ENCODE data around the gene LSM4. TPM values are rescaled to one million over a fixed set of nuclear protein-coding genes. Genes with fewer than 3 reads are reported as not detected.
"Not testable (repeated sequence)": the region's sequence is repeated elsewhere in the genome, so short reads cannot be mapped to it uniquely, and the experiment has no call there.

The LSM4 gene
- total RNA-seq (2014; rRNA removed; shearing (Covaris generic)): 385 and 496 TPM in 2 replicates

- DNase-seq (ENCODE audit: low read depth): peak; percentile 95
Measured at GRCh38 chr19:18322759-18323460, at the start of gene LSM4. Gene LSM4 (minus strand): TSS chr19:18323076. CDS start chr19:18323020, 56 bp downstream.

DNA sequence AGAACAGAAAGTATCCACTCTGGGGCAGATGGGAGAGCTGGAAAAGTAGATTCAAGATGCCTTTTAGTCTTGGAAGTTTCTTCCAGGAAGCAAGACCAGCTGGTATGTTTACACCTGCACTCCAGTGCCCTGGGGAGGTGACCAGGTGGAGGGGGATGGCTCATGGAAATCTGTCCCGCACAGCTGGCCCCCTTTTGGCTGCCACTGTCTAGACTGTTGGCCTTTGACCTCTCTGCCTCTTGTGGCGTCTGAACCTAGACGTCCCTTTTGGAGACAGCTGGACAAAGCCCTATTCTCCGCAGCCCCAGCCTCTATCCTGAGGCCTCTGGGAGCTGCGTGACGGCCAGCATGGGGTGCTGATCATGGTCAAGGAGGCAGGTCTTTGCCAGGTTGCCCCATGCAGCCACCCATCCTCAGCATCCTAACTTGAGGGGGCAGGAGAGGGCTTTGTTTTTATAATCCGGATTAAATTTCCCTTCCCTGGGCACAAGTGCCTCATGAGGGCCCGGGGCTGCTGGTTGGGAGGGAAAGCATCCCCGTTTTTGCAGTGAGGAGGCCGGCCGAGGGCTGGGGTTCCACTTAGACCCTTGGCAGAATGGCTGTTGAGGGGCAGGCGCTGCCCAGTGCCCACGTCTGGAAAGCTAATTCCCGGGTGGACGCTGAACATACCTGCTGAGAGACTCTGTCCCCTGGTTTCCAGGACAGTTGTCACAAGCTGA lies 45.8 kb upstream of the LSM4 start:
- no peak for DNase-seq (ENCODE audit: low read depth)

DNA sequence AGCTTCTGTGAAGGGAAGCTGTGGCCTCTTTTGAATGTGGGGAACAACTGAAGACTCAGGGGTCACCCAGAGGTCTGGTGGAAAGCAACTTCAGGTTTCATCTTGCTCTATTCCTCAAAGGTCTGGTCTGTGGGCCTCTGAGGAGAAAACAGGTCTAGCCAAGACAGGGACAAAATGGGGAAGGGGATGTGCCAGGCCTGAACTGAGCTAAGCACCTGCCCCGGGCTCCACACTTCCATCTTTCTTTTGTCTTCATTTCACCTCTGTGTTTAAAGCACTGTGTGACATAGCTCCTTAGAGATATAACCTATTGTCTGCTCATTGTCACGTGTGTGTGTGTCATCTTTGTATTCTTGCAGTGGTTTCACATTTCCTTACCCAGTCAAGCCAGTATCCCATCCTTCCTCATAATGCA lies 43.2 kb upstream of the LSM4 start:
- DNase-seq (ENCODE audit: low read depth): peak; percentile 25

GRCh38 chr19:18364826-18365528 lies 42.1 kb upstream of the LSM4 start:
- DNase-seq (ENCODE audit: low read depth): peak; percentile 99

- not testable (repeated sequence) for DNase-seq (ENCODE audit: low read depth)
Measured at GRCh38 chr19:18364277-18364825, 41.5 kb upstream of the LSM4 start.

- DNase-seq (ENCODE audit: low read depth): no peak
Measured at GRCh38 chr19:18363787-18364186, 40.9 kb upstream of the LSM4 start.

- DNase-seq (ENCODE audit: low read depth): no peak
Measured at GRCh38 chr19:18362934-18363542, 40.2 kb upstream of the LSM4 start.

DNA sequence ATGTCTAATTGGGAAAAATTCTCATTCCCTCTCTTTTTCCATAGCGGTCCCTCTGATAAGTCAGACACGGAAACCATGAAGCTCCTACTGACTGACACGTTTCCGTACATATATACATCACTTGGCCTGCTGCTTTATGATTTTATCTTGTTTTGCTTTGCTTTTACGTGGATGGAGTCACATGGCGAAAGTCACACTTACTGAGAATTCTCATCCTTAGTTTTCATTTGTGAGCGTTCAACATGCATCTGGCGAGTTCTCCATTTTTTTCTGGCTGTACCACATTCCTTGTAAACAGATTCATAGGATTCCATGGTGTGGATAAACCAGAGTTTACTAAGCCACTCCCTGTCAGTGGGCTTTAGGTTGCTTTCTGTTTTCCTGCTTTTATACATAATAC lies 38.8 kb upstream of the LSM4 start:
- DNase-seq (ENCODE audit: low read depth): no peak

DNA sequence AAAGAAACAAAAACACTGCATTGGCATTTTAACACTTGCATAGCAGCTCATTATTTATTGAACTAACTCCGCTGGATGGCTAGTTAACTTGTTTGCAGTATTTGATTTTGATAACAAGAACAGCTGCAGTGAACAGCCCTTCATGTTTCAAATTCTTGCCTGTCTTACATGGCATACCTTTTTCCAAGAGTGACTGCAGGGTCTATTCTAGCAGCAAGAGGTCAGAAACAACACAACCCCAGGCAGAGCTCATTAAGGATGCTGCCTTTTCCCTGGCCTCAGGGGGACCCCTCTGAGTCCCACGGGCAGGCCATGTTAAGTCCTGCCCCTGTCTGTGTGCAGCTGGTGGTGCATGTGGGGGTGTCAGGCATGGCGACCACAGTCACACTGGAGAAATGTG lies 34.2 kb upstream of the LSM4 start:
- DNase-seq (ENCODE audit: low read depth): no peak

DNA sequence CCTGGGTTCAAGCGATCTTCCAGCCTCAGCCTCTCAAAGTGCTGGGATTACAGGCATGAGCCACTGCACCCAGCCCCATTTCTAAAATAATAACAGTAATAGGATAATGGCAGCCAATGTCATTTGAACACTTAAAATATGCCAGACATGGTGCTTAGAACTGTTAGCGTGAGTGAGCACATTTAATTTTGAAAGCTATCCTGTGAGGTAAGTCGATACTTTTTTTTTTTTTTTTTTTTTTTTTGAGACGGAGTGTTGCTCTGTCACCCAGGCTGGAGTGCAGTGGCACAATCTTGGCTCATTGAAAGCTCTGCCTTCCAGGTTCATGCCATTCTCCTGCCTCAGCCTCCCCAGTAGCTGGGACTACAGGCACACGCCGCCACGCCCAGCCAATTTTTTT lies 31.9 kb upstream of the LSM4 start:
- not testable (repeated sequence) for DNase-seq (ENCODE audit: low read depth)

- no peak for DNase-seq (ENCODE audit: low read depth)
Measured at GRCh38 chr19:18353378-18354005, 30.6 kb upstream of the LSM4 start.

DNA sequence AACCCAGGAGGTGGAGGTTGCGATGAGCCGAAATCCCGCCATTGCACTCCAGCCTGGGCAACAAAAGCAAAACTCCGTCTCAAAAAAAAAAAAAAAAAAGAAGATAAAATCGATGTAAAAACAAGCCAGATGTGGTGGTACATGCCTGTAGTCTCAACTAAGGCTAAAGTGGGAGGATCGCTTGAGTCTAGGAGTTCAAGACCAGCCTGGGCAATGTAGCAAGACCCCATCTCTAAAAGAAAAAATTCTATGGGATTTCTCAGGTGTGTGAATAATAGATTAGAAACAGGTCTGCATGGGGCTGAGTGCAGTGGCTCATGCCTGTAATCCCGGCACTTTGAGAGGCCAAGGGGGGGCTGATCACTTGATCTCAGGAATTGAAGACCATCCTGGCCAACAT lies 28.7 kb upstream of the LSM4 start:
- no peak for DNase-seq (ENCODE audit: low read depth)

GRCh38 chr19:18350490-18350889 lies 27.6 kb upstream of the LSM4 start:
- no peak for DNase-seq (ENCODE audit: low read depth)

GRCh38 chr19:18349524-18350128 lies 26.8 kb upstream of the LSM4 start:
- peak; percentile 47 for DNase-seq (ENCODE audit: low read depth)

DNA sequence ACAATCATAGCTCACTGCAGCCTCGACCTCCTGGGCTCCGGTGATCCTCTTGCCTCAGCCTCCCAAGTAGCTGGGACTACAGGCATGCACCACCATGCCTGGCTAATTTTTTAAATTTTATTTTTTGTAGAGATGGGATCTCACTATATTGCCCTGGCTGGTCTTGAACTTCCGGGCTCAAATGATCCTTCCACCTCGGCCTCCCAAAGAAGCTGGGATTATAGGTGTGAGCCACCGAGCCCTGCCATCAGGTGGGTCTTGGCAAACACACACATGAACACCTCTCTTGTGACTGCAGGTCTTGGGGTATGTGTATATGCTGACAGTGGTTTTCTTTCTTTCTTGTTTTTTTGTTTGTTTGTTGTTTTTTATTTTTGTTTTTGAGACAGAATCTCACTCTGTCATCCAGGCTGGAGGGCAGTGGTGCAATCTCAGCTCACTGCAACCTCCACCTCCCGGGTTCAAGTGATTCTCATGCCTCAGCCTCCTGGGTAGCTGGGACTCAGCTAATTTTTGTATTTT lies 26.0 kb upstream of the LSM4 start:
- DNase-seq (ENCODE audit: low read depth): not testable (repeated sequence)

DNA sequence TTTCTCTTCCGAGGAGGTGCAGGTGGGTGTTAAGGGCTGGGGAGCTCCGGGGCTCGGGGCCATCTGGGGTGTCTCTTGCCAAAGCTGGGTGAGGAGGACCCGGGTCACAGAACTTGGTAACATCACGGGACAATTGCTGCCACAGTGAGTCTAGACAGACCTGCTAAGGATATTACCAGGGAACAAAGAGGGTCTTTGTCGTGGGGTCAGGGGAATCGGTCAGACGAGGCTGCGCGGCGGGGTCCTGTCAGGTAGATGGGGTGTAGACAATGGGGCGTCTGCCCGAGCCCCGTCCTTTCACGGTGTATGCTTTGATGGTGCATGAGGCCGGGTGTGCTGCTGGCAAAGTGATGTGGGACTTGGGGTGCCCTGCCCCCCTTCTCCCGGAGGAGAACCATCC lies 25.3 kb upstream of the LSM4 start:
- no peak for DNase-seq (ENCODE audit: low read depth)

DNA sequence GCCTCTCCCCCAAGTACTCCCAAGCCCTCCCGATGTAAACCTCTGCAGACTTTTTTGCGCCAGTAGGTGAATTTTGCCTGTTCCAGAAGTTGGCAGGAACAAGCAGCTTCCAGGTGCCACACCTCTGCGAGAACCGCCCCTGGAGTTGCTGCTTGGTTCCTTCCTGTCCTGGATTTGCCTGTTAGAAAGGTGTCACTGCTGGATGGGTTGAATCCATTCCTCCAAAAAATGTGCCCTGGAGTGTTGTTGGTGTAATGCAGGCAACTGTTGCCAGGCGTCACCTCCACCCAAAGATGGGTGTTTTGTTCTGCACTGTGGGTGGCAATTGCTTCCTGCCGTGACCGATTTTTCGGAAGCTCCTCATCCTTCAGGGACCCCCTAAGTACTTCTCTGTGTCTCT lies 23.2 kb upstream of the LSM4 start:
- no peak for DNase-seq (ENCODE audit: low read depth)

DNA sequence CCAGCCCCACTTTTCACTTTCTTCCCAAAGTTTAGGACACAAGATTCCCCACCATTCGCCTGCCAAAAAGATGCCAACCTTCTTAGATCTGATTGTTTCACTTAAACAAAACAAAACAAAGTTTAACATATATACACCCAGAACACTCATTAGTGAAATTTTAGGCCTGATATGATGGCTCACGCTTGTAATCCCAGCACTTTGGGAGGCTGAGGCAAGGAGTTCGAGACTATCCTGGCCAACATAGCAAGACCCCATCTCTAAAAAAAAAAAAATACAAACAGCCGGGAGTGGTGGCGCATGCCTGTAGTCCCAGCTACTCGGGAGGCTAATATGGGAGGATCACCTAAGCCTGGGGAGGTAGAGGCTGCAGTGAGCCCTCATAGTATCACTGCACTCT lies 22.4 kb upstream of the LSM4 start:
- DNase-seq (ENCODE audit: low read depth): no peak

- DNase-seq (ENCODE audit: low read depth): no peak
Measured at GRCh38 chr19:18344582-18344950, 21.7 kb upstream of the LSM4 start.

DNA sequence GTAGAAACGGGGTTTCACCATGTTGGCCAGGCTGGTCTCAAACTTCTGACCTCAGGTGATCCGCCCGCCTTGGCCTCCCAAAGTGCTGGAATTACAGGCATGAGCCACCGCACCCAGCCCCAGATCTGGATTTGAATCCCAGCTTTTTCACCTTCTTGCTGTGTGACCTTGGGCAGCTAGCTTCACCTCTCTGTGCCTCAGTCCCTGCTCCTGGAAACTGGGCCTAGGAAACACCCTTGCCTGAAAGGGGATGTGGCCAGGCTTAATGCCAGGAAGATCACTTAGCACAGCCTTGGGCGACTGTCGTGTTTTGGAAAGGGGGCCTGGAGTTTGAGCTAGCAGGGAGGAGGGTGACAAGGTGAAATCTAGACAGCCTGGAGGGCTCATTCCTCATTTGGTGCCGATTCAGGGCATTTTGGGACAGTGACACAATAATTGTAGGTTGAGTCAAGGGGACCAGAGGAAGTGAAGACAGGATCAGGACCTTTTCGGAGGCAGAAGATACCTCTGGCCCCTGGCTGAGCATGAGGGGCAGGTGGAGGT lies 19.3 kb upstream of the LSM4 start:
- DNase-seq (ENCODE audit: low read depth): no peak
